Measurements from ENCODE around the gene POLR3F.
A peak's percentile ranks its signal among the peaks of the same experiment; 100 is the strongest.

Gene POLR3F

GRCh38 chr20:18504479-18505060 lies 37.4 kb downstream of the POLR3F start:
- no peak overlapping the region for H3K4me3 ChIP-seq (replicated peaks in 1 of 2; ENCODE audit: low read depth in 2 of 2, low read length in 2 of 2)
- peak; percentile 57 to 75 for DNase-seq (ENCODE audit: low read depth in 2 of 2)
- TF ChIP-seq CTCF (IDR thresholded peaks at IDR 0.05; ENCODE audit: low read depth, low read length) = no peak

- peak overlapping the region; percentile 82 to 97 for H3K4me3 ChIP-seq (replicated peaks in 1 of 2; ENCODE audit: low read depth in 2 of 2, low read length in 2 of 2)
- TF ChIP-seq CTCF (IDR thresholded peaks at IDR 0.05; ENCODE audit: low read depth, low read length) = no peak
- no peak for DNase-seq (ENCODE audit: low read depth in 2 of 2)
These were observed 39.6 kb downstream of the POLR3F start for GRCh38 chr20:18506744-18507143.

- peak within 1 kb of the TSS; percentile 82 to 97 for H3K4me3 ChIP-seq (replicated peaks in 1 of 2; ENCODE audit: low read depth in 2 of 2, low read length in 2 of 2)
- no peak for TF ChIP-seq CTCF (IDR thresholded peaks at IDR 0.05; ENCODE audit: low read depth, low read length)
- peak; percentile 97 to 98 for DNase-seq (ENCODE audit: low read depth in 2 of 2)
These were observed 40.3 kb downstream of the POLR3F start, which contains the start of gene SEC23B for GRCh38 chr20:18507218-18508191. Gene SEC23B (plus strand): TSS chr20:18507940. CDS start chr20:18510836, 2,896 bp downstream.

GRCh38 chr20:18511571-18511970 lies 44.4 kb downstream of the POLR3F start:
- no peak for DNase-seq (ENCODE audit: low read depth in 2 of 2)
- no peak overlapping the region for H3K4me3 ChIP-seq (replicated peaks in 1 of 2; ENCODE audit: low read depth in 2 of 2, low read length in 2 of 2)
- no peak for TF ChIP-seq CTCF (IDR thresholded peaks at IDR 0.05; ENCODE audit: low read depth, low read length)

- no peak for TF ChIP-seq CTCF (IDR thresholded peaks at IDR 0.05; ENCODE audit: low read depth, low read length)
- DNase-seq (ENCODE audit: low read depth in 2 of 2) = no peak
- no peak overlapping the region for H3K4me3 ChIP-seq (replicated peaks in 1 of 2; ENCODE audit: low read depth in 2 of 2, low read length in 2 of 2)
These were observed 46.0 kb downstream of the POLR3F start for GRCh38 chr20:18513208-18513607.

- H3K4me3 ChIP-seq (replicated peaks in 1 of 2; ENCODE audit: low read depth in 2 of 2, low read length in 2 of 2) = no peak overlapping the region
- no peak for TF ChIP-seq CTCF (IDR thresholded peaks at IDR 0.05; ENCODE audit: low read depth, low read length)
- no peak for DNase-seq (ENCODE audit: low read depth in 2 of 2)
These were observed 46.9 kb downstream of the POLR3F start for GRCh38 chr20:18514127-18514526.
